Neural crest cell (in vitro differentiated cells): ENCODE measurements around the gene OLIG1. TPM values are rescaled to one million over a fixed set of nuclear protein-coding genes. Genes with fewer than 3 reads are reported as not detected.

Experiments used
- DNase-seq: peaks from one replicate; pipeline ENCODE4 v3.0.0; 2021; ENCODE audit warnings: low read depth, mixed read lengths, low spot score
- H3K27ac Mint-ChIP-seq: one replicate; pipeline ENCODE4 v1.8.0; 2021; ENCODE audit warnings: mild to moderate bottlenecking, mixed read lengths; ENCODE audit not compliant: unreplicated experiment
- H3K27me3 Mint-ChIP-seq: 2 replicates; pipeline ENCODE4 v1.8.0; 2021; ENCODE audit warnings: low read depth, mild to moderate bottlenecking, mixed read lengths
- H3K36me3 Mint-ChIP-seq: 2 replicates; pipeline ENCODE4 v1.8.0; 2021; ENCODE audit warnings: low read depth, mild to moderate bottlenecking, mixed read lengths
- H3K4me1 Mint-ChIP-seq: 2 replicates; pipeline ENCODE4 v1.8.0; 2021; ENCODE audit warnings: mixed read lengths
- H3K4me3 Mint-ChIP-seq: one replicate; pipeline ENCODE4 v1.8.0; 2021; ENCODE audit warnings: mild to moderate bottlenecking, mixed read lengths
- H3K9me3 Mint-ChIP-seq: 2 replicates; pipeline ENCODE4 v1.8.0; 2021; ENCODE audit warnings: mixed read lengths
- total RNA-seq: library from RNA; stranded (reverse); gene quantifications from 2 replicates; pipeline ENCODE4 v1.2.1, GENCODE V29; 2021
- TF ChIP-seq, protein P1 (sequence below): fragments of 200-600 bp; sonication (generic); conservative IDR thresholded peaks from 2 replicates; pipeline ENCODE4 v1.5.0; 2021; ENCODE audit warnings: antibody characterized with exemption, mild to moderate bottlenecking

The OLIG1 gene
- total RNA-seq, 1 donor from 2014 or later, result 8.4 TPM

- Mint-ChIP-seq H3K4me3 (no peak overlapping the region), H3K4me1 (peaks cover 14% of the 10 kb centered on the region), H3K9me3 (no peaks in the 10 kb centered on the region), H3K27me3 (peaks cover 75% of the 10 kb centered on the region), H3K27ac (no peak overlapping the region), H3K36me3 (no peaks in the 10 kb centered on the region)
- no peak for DNase-seq
- TF ChIP-seq, protein P1, sequence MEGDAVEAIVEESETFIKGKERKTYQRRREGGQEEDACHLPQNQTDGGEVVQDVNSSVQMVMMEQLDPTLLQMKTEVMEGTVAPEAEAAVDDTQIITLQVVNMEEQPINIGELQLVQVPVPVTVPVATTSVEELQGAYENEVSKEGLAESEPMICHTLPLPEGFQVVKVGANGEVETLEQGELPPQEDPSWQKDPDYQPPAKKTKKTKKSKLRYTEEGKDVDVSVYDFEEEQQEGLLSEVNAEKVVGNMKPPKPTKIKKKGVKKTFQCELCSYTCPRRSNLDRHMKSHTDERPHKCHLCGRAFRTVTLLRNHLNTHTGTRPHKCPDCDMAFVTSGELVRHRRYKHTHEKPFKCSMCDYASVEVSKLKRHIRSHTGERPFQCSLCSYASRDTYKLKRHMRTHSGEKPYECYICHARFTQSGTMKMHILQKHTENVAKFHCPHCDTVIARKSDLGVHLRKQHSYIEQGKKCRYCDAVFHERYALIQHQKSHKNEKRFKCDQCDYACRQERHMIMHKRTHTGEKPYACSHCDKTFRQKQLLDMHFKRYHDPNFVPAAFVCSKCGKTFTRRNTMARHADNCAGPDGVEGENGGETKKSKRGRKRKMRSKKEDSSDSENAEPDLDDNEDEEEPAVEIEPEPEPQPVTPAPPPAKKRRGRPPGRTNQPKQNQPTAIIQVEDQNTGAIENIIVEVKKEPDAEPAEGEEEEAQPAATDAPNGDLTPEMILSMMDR, result no peak
Observed at GRCh38 chr21:33047231-33047630, 22.7 kb upstream of the OLIG1 start.

GRCh38 chr21:33051925-33052324, 18.0 kb upstream of the OLIG1 start:
- Mint-ChIP-seq H3K4me3 (peak overlapping the region; percentile 27), H3K27me3 (peaks cover 66% of the 10 kb centered on the region), H3K9me3 (no peaks in the 10 kb centered on the region), H3K36me3 (no peaks in the 10 kb centered on the region), H3K27ac (peak overlapping the region; percentile 23), H3K4me1 (peaks cover 27% of the 10 kb centered on the region)
- TF ChIP-seq, protein P1, result no peak
- peak; percentile 32 for DNase-seq

GRCh38 chr21:33053951-33054350, 16.0 kb upstream of the OLIG1 start:
- Mint-ChIP-seq H3K4me1 (peaks cover 37% of the 10 kb centered on the region), H3K36me3 (no peaks in the 10 kb centered on the region), H3K4me3 (no peak overlapping the region), H3K27me3 (peaks cover 59% of the 10 kb centered on the region), H3K27ac (no peak overlapping the region), H3K9me3 (no peaks in the 10 kb centered on the region)
- no peak for DNase-seq
- TF ChIP-seq, protein P1, result no peak

GRCh38 chr21:33055991-33056390, 13.9 kb upstream of the OLIG1 start:
- no peaks in the 10 kb centered on the region for H3K9me3 Mint-ChIP-seq
- H3K27me3 Mint-ChIP-seq, result peaks cover 62% of the 10 kb centered on the region

DNA sequence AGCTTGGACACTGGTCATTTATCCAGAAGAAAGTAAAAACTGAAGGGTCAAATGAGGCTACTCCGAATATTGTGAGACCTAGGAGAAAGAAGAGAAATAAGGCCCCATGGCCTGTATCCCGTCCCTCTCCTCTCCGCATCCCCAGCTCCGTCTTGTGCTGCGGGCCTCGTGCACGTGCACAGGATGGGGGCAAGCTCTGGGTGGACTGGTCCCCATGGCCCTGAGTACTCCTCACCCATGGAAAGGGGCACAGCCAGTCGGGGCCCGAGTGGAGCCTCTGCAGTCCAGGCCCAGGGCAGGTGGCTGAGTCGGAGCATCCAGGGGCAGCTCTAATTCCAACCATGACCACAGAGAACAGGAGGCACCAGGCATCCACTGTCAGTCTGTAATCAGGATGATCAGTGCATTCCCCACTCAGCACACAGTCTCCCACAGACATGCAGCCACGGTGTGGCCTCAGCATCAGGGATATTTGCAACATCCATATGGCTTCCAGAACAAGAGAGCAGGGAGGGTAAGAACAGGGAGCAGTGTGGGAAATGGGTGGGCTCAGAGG, 12.5 kb upstream of the OLIG1 start:
- TF ChIP-seq, protein P1, result no peak
- H3K4me3 Mint-ChIP-seq, result no peak overlapping the region
- H3K4me1 Mint-ChIP-seq, result peaks cover 38% of the 10 kb centered on the region
- peaks cover 53% of the 10 kb centered on the region for H3K27me3 Mint-ChIP-seq
- no peak for DNase-seq
- H3K36me3 Mint-ChIP-seq, result no peaks in the 10 kb centered on the region
- no peak overlapping the region for H3K27ac Mint-ChIP-seq
- no peaks in the 10 kb centered on the region for H3K9me3 Mint-ChIP-seq

More at GRCh38 chr21:33055991-33056390, 13.9 kb upstream of the OLIG1 start:
- peaks cover 44% of the 10 kb centered on the region for H3K4me1 Mint-ChIP-seq
- H3K36me3 Mint-ChIP-seq, result no peaks in the 10 kb centered on the region
- TF ChIP-seq, protein P1, result no peak
- H3K27ac Mint-ChIP-seq, result peak overlapping the region; percentile 85
- DNase-seq, result no peak
- no peak overlapping the region for H3K4me3 Mint-ChIP-seq
